Pons (tissue), 1 donor: ENCODE results near the gene PARN.

Source experiments
- DNase-seq: peaks from one replicate; pipeline ENCODE4 v3.0.0-alpha.2; 2016; ENCODE audit warnings: low spot score

Gene PARN

GRCh38 chr16:14529010-14529669, 100.9 kb downstream of the PARN start:
- DNase-seq, result peak; percentile 93

- no peak for DNase-seq
Measured at GRCh38 chr16:14528306-14528705, 101.8 kb downstream of the PARN start.

- no peak for DNase-seq
Measured at GRCh38 chr16:14527411-14528044, 102.5 kb downstream of the PARN start.

GRCh38 chr16:14525596-14525995, 104.5 kb downstream of the PARN start:
- no peak for DNase-seq

- no peak for DNase-seq
Measured at GRCh38 chr16:14524979-14525378, 105.1 kb downstream of the PARN start.

GRCh38 chr16:14523632-14524031, 106.4 kb downstream of the PARN start:
- DNase-seq, result no peak

- no peak for DNase-seq
Measured at GRCh38 chr16:14522671-14523070, 107.4 kb downstream of the PARN start.

- DNase-seq, result no peak
Measured at GRCh38 chr16:14520753-14521152, 109.3 kb downstream of the PARN start.

- DNase-seq, result no peak
Measured at GRCh38 chr16:14514967-14515366, 115.1 kb downstream of the PARN start.

- DNase-seq, result no peak
Measured at GRCh38 chr16:14513389-14514107, 116.5 kb downstream of the PARN start.

- DNase-seq, result no peak
Measured at GRCh38 chr16:14511800-14512135, 118.3 kb downstream of the PARN start.

GRCh38 chr16:14510939-14511799, 118.9 kb downstream of the PARN start:
- DNase-seq, result no peak

- no peak for DNase-seq
Measured at GRCh38 chr16:14510581-14510938, 119.5 kb downstream of the PARN start.

- DNase-seq, result no peak
Measured at GRCh38 chr16:14509675-14510132, 120.4 kb downstream of the PARN start.

GRCh38 chr16:14509055-14509454, 121.0 kb downstream of the PARN start:
- no peak for DNase-seq

GRCh38 chr16:14505846-14506245, 124.2 kb downstream of the PARN start:
- DNase-seq, result no peak

- DNase-seq, result no peak
Measured at GRCh38 chr16:14502932-14503741, 126.9 kb downstream of the PARN start.

- DNase-seq, result no peak
Measured at GRCh38 chr16:14502256-14502875, 127.7 kb downstream of the PARN start.

GRCh38 chr16:14501331-14502255, 128.5 kb downstream of the PARN start:
- DNase-seq, result peak; percentile 85

- DNase-seq, result no peak
Measured at GRCh38 chr16:14500791-14501190, 129.3 kb downstream of the PARN start.
